Hematopoietic multipotent progenitor cell (in vitro differentiated cells): ENCODE results near the gene CPM. TPM values are rescaled to one million over a fixed set of nuclear protein-coding genes. Genes with fewer than 3 reads are reported as not detected.

Experiments
- DNase-seq, 3 donors: peaks; one replicate each; pipeline ENCODE4 v3.0.0-alpha.2; 2011 to 2015; ENCODE audit warnings: low read depth in 2 of 3, low spot score in 2 of 3
- total RNA-seq: library from RNA; depleted of rRNA; stranded (reverse); fragments of >200 nt; gene quantifications from one replicate; pipeline ENCODE4 v1.2.3, GENCODE V29; 2012

CPM gene
- total RNA-seq, result 0.27 TPM

DNA sequence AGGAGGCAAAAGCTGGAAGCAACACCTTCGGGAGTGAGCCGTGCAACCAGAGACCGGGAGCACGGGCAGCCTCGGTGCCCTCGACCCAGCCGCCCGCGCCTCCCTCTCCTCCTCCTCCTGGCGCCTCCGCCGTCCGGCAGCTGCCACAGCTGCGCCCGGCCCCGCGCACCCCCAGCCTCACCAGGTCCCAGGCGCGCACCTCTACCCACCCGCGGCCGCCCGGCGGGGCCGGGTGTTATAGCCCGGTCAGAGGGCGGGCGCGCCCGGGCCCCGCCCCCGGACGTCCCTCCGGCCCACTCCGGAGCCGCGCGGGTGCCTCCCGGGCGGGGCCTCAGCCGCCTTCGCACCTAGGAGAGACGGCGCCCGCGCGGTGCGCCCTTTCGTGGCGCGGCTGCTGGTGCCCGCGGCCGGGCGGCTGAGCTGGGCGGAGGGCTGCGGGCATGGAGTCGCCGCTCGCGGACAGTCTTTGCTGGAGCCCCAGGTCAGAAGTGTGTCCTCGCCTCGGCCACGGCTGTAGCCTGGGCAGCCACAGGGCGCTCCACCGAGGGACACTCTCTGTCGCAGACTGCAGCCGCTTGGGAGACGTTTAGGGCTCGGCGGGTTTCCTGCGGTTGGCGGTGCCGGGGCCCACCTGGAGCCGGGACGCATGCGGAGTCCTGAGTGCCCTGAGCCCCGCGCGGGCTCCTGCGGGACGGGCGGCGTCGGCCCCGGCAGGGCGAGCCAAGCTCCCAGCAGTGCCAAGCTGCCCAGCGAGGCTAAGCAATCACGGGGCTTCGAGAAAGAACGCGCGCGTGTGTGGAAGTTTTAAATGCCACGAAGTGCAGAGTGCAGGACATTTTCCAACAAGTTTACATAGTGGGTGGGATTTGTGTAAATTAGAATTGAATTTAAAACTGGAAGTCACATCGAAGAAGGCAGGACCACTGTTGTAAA is at the start of gene CPM:
Gene CPM, minus strand, starts transcription at position 211 of the 933 bp plus-strand sequence. CDS start 334 bp downstream, outside the sequence.
- peak; percentile 33 to 63 (median 62) for DNase-seq

DNA sequence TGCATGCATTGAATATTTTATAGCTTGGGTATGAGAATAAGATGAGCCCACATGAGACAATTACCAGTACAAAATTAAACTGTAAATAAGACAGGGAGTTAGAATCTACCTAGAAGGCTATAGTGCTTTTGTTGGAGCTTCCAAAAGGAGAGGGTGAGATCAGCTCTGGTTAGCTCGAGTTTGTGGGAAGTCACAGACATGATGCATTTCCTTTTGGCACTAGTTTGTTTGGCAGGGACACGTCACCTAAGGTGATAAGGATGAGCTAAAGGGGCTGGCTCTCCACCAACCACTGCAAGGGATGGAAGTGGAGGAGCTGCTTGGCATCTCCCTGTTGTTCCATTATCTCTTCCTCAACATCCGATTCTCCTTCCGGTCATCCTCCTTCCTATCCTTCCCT is 48.5 kb upstream of the CPM start:
- no peak for DNase-seq

DNA sequence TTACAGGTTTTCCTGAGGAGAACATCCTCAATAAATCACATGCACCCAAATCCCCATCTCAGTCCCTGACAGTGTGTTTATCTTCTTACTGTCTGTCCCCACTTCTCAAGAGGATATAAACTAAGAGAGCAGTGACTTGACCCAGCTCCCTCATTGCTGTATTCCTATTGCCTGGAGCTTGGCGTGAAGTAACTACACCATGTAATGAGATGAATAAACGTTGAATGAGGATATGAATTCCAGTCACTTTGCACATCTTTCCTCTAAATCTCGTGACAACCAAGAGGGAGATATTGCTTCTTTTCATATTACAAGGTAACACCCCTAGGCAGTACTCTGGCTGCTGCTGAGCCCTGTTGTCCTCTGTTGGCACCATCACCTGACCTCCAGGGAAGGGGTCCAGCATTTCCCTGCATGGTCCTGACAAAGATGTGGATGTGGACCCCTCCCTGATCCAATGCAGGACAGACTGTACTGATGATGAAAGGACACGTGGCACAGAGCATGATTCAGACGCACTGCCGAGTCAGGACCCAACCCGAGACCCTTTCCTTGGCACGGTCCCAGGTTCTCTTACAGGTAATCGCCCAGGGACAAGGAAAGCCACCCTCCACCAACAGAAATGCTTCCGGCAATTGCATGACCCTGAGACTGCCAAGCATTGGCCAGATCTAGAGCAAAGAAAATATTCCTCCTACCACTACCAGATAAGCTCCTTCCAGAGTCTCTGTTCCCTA is 47.7 kb upstream of the CPM start:
- DNase-seq, result no peak

DNA sequence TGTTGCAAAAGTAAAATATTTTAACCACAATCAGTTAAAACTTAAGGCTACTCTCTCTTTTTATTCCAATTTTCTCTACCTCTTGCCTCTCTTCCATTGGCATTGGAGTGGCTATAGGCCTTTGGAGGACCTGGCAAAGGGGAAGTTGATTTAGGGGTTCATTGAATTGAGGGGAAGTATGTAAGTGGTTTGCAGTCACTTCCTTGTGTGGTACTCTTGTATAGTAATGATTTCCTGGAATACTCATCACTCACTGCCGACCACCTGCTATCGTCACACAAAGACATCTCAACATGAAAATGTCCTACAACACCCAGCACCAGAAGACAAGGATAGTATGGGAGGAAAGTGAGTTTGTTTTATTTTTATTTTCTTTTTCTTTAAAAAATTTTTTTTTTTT is 45.7 kb upstream of the CPM start:
- peak in 2 of 3 donors; percentile 9 to 36 for DNase-seq

DNA sequence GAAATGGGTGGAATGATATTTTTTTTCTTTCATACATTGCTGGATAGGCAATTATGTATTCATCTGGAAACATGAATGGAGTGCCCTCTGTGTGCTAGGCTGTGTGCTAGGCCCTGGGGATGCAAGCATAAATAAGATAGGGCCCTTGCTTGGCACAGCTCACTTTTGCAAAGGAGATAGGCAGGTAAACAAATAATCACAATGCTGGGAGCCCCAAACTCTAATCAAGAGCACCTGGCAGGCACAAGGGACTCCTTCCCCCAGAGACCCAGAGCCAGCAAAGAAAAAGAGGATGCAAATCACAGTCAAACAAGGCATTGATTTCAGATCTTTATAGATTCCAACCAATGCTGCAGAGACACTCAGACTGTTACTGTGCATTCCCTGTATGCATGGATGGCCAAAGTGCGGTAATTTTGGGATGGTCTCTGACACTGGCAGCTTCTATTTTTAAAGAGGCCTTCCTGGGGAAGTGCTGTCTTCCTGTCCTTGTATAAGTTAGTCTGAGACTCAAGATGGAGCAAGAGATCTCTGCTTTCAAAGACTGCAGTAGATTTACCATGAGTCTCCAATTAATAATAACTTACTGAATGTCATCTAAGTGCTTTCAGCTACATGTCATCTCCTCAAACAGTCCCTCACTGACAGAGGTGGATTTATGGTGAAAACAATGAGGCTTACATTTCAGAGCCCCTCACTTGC is 45.1 kb upstream of the CPM start:
- no peak for DNase-seq

DNA sequence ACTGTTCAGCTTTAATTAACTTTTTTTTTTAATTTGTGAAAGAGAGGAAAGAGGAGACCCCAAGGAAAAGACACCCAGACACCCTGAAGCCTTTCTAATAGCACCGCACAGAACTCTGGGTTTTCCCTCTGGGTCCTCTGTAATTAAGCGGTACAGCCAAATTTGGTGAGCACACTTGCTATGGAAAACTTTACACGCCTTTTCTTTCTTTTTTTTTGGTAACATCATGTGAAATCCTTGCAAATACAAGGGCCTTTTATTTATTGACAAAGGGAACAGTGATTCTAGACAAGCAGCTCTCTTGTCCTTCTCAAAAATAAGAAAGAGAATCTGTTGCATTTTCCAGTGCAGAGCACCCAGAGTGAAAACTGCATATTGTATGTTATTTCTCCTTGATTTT is 44.4 kb upstream of the CPM start:
- DNase-seq, result no peak

DNA sequence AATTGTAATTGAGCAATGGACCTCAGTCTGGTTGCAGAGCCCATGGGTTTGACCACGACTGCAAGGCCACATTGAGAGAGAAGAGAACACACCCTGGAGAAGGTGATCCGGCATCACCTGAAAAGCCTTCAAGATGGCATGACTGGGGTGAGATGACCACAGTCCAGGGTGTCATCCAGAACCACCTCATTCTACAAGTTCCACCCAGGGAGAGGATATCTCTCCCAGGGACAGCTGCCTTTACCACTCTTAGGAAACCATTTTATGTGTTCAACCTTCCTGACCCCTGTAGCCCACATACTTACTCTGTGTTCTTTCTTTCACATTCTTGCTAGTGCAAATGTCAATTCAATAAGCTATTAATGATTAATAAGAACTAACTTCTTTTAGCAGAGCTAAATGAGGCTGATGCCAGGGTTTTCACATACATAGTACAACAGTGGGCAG is 43.4 kb upstream of the CPM start:
- DNase-seq, result no peak

DNA sequence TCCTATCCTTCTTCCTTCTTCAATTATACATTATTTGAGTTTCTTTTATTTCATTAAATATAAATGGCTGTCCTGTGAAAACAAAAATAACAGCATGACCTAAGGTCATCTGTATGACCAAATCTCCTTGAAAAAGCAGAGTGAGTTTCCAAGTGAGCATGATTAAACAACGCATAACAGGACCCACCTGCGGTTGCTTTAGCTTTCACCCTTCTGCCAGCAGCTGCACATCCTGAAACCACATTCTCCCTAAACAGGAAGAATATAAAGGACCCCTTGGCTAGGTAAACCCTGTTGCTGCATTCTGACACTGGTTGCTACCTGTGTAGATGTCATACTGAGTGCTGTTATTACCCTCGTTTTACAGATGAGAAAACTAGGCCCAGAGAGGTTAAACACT is 42.8 kb upstream of the CPM start:
- no peak for DNase-seq

DNA sequence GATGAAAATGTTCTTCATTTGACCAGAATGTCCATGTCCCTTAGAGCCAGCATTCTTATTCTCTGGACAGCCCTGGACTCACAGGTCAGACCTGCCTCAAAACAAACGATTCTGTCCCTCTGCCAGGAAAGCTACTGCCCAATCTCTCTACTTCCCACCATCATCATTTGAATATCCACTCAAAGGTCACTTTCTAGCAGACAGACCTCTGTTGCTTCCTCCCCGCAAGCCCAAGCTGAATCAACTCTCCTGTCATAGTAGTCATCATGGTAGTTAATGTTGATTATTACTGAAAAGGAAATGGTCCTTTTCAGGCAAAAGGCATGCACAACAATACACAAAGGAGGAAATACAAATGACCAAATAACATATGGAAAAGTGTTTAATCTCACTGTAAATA is 39.6 kb upstream of the CPM start:
- no peak for DNase-seq

DNA sequence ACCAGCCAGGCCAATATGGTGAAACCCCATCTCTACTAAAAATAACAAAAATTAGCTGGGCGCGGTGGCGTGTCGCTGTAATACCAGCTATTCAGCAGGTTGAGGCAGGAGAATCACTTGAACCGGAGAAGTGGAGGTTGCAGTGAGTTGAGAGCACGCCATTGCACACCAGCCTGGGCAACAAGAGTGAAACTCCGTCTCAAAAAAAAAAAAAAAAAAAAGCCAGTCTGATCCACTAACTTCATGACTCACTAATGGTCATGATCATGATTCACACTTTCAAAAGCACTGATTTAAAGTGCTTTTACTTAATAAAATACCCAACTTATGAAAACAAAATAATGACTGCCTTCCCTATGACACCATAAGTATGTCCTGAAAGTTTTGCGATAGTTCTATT is 38.4 kb upstream of the CPM start:
- DNase-seq, result no peak

DNA sequence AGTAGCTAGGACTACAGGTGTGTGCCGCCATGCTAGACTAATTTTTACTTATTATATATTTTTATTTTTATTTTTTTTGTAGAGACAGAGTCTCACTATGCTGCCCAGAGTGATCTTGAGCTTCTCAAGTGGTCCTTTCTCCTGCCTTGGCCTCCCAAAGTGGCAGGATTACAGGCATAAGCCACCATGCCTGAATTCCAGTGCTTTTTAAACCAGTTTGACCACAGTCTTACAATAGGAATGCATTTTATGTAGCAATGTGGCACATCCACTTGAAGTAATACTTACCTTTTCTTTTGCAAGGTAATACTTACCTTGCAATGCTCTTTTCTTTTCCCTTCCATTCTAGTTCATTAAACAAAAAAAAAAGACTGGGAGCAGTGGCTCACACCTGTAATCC is 38.0 kb upstream of the CPM start:
- no peak for DNase-seq

DNA sequence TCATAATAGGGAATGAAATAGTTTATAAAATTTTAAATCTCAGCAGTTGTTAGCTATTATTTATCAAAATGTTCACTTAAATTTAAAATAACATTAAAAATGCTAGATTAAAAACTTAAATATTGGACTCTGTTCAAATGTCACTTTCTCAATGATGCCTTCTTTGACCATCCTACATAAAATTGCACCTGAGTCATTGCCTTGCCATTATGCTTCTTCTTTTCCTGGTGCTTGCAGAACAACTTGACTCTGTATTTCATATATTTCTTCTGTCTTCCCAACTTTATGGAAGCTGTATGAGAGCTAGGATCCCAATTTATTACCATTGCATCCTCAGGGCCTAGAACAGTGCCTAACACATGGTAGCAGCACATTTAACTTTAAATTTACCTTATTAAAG is 37.3 kb upstream of the CPM start:
- DNase-seq, result no peak

DNA sequence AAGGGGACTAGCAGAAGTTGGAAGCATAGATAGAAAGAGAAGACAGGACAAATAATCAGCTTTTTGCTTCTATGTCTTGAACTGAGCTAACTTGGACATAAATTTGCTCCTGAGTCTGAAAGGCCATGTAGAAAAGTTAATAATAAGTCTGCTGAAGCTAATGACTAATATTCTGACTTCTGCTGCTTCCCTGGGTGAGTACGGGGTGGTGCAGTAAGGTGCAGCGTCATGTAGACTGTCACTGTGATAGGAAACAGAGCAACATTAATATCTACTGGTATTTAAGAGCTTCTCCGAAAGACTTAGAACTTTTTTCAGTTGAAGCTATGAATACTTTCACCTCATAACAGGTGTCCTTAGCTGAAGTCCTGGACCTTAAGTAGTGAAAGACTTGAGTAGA is 34.1 kb upstream of the CPM start:
- DNase-seq, result no peak

DNA sequence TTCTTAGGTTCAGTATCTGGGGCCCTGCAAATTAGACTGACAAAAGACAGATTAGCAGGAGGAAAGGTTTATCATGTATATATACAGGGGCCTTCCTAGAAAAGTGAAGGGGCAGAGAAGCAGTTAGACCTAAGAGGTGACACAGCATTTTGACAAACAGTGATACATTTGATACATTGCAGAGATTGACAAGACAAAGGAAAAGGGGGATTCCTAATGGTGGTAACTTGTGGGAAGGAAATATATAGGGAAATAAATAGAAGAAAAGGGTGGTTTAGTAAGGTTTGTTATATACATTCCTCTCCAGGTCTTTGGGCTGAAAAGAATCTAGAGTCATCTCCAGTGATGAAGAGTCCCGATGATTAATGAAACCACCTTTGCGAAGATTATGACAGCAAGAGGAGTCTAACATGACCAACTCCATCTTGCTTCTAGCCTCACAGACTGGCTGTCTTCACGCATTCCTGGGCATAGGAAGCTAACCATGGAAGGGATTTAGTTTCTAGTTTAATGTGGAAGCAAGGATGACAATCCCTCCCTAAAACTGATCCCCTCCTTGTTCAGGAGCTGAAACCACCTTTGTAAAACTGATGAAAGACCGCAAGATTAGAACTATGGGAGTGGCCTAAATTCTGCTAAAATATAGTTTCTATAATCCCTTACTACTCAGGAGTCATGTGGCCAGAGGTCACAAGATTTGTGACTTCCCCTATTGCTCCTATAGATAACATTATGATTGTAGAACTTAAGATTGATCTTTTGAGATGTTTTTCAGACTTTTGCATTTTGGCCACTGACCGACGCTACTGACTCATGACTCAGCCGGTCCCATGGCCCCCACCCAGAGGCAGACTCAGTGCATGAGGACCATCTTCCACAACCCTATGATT is 31.1 kb upstream of the CPM start:
- DNase-seq, result no peak

DNA sequence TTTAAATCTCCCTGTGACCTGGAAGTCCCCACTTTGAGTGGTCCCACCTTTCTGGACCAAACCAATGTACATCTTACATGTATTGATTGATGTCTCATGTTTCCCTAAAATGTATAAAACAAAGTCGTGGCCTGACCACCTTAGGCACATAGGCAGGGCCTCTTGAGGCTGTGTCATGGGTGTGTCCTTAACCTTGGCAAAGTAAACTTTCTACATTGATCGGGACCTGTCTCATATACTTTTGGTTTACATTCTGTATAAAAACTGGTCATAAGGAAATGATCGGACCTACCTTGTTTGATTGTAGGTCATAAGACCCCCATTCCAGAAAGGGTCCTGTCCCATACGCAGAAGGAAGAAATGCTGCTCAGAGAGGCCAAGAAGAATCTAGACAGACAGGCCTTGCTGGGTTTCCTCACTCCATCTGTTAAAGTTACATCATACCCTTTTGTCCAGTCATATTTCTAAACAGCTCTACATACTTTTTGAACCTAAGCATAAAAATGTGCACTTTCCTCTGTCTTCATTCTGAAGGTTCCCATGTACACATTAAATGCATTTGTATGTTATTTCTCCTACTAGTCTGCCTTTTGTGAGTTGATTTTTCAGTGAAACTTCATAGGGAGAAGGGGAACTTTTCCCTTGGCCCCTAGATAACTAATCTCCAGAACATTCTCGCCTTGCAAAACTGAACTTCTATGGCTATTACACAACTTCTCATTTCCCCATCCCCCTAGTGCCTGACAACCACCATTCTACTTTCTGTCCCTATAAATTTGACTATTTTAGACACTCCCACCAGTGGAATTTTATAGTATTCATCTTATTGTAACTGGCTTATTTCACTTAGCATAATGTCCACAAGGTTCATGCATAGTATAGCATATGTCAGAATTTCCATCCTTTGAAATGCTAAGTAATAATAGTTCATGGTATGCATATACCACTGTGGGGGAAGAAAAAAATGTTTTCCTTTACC is 30.2 kb upstream of the CPM start:
- DNase-seq, result no peak

DNA sequence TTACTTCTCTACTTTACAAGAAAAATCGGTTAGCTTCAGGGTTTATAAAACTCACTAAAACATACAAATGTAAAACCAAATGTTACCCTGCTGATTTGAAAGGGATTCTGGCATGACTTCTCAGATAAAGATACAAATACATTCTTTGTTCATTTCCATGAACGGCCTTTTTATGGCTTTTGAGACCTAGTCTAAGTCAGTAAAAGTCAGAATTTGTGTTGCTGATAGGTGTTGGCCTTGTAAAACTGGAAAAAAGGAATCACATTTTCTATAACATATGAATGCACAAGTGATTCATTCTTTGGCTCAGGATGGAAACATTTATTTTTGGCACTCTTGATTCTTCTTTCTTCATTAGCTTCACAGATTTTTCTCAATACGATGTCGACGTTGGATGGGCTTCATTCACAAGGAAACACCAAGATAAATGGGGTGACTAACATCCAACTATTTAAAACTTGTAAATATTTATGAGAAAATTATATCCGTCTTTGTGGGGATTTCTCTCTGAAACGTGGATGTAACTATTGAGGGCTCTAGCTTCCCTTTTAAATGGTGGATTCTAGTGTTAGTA is 27.0 kb upstream of the CPM start:
- no peak for DNase-seq

DNA sequence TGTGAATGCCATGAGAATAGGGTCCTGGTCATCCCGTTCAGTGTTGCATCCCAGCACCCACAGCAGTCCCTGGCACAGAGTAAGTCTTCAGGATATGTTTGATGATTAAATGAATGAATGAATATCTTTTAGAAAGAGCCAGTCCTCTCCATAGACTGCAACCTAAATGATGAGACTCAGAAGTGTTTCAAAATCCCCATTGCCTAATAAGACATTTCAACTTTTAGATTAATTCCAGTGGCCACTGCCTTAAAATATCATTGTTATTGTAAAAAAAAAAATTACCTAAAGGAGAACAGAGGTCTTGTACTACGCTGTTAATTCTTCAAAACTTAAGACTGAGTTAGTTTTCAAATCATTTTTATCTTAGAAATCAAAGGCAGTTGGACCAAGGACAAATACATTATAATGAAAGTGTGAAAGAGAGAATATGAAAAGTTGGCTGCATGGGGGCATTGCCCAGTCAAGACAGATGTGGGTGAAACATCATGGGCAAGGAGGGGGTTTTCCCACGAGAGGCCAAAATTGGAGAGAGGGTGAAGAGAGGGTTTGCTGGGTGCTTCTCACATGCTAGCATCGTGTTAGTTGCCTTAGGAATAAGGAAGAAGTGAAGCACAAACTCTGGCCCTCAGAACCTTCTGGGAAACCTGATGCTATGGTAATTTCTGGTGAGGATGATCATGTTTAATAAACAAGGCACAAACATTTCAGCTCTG is 26.3 kb upstream of the CPM start:
- no peak for DNase-seq

DNA sequence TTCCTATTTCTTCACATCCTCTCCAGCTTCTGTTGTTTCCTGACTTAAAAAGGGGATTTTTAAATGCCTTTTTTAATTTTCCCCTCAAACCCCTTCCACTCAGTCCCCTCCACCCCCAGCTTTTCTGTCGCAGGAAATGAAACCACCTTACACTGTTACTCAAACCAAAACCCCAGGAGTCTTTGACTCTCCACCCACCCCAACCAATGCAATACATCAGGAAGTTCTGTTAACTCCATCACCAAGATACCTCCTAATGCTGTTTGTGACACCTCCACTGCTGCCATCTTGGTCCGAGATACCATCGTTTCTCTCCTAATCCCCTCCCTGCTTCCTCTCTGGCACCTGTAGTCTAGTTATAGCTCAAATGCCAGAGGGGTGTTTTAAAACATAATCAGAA is 25.4 kb upstream of the CPM start:
- DNase-seq, result no peak
